Activated naive CD8-positive, alpha-beta T cell treated with anti-CD3 and anti-CD28 coated beads, Interleukin-2, amount 10 ng/mL, durations not matched to agents 7 days and 5 days (primary cell): Measurements from ENCODE around the gene ARHGEF10L. TPM values are rescaled to one million over a fixed set of nuclear protein-coding genes. Genes with fewer than 3 reads are reported as not detected.

ENCODE experiments used
- ATAC-seq: fragments of 150-1000 bp; cut with Tn5 transposase; one replicate; pipeline ENCODE4 v1.10.0; 2021; ENCODE audit warnings: low read depth, moderate library complexity
- POLR2A ChIA-PET: fragments of 350-600 bp; sonication (Branson Sonifier 250); formaldehyde crosslinking; loops from one replicate; lab custom pipeline; 2021; ENCODE audit warnings: antibody characterized with exemption; lab: Charles Lee
- DNase-seq: peaks from one replicate; pipeline ENCODE4 v3.0.0; 2021
- H3K27ac Mint-ChIP-seq: one replicate; pipeline ENCODE4 v1.8.0; 2022; ENCODE audit warnings: mild to moderate bottlenecking, mixed read lengths
- H3K27me3 Mint-ChIP-seq: one replicate; pipeline ENCODE4 v1.8.0; 2022; ENCODE audit warnings: mild to moderate bottlenecking, moderate library complexity, mixed read lengths
- H3K36me3 Mint-ChIP-seq: one replicate; pipeline ENCODE4 v1.8.0; 2021; ENCODE audit warnings: mild to moderate bottlenecking, mixed read lengths
- H3K4me1 Mint-ChIP-seq: one replicate; pipeline ENCODE4 v1.8.0; 2021; ENCODE audit warnings: mixed read lengths
- H3K4me3 Mint-ChIP-seq: one replicate; pipeline ENCODE4 v1.8.0; 2022; ENCODE audit warnings: mild to moderate bottlenecking, moderate library complexity, mixed read lengths
- H3K9me3 Mint-ChIP-seq: one replicate; pipeline ENCODE4 v1.8.0; 2021; ENCODE audit warnings: mixed read lengths
- total RNA-seq, 2 experiments: library from RNA; stranded (reverse); gene quantifications; one replicate each; pipeline ENCODE4 v1.2.3, GENCODE V29; 2021

ARHGEF10L gene
- total RNA-seq, 2 experiments from 2014 or later, result 0.39 to 0.48 TPM

GRCh38 chr1:17643861-17644703 is 104.6 kb downstream of the ARHGEF10L start:
- no peaks in the 10 kb centered on the region for H3K27me3 Mint-ChIP-seq
- ATAC-seq (no peak), DNase-seq (no peak)
- H3K27ac Mint-ChIP-seq, result no peak overlapping the region
- no peak overlapping the region for H3K4me3 Mint-ChIP-seq
- POLR2A ChIA-PET, result no interaction called here
- no peaks in the 10 kb centered on the region for H3K9me3 Mint-ChIP-seq
- H3K4me1 Mint-ChIP-seq, result no peaks in the 10 kb centered on the region
- H3K36me3 Mint-ChIP-seq, result no peaks in the 10 kb centered on the region

- POLR2A ChIA-PET, result no interaction called here
Measured at GRCh38 chr1:17645068-17645911, 105.8 kb downstream of the ARHGEF10L start.

GRCh38 chr1:17646444-17647280 is 107.2 kb downstream of the ARHGEF10L start:
- DNase-seq, result no peak
- ATAC-seq, result no peak
- no peaks in the 10 kb centered on the region for H3K27me3 Mint-ChIP-seq
- POLR2A ChIA-PET, result no interaction called here
- no peak overlapping the region for H3K27ac Mint-ChIP-seq
- no peak overlapping the region for H3K4me3 Mint-ChIP-seq
- H3K9me3 Mint-ChIP-seq, result no peaks in the 10 kb centered on the region
- no peaks in the 10 kb centered on the region for H3K4me1 Mint-ChIP-seq
- H3K36me3 Mint-ChIP-seq, result no peaks in the 10 kb centered on the region

More at GRCh38 chr1:17645068-17645911, 105.8 kb downstream of the ARHGEF10L start:
- DNase-seq, result no peak
- Mint-ChIP-seq H3K27ac (no peak overlapping the region), H3K4me1 (no peaks in the 10 kb centered on the region), H3K9me3 (no peaks in the 10 kb centered on the region), H3K36me3 (no peaks in the 10 kb centered on the region), H3K4me3 (no peak overlapping the region), H3K27me3 (no peaks in the 10 kb centered on the region)
- ATAC-seq, result no peak

GRCh38 chr1:17648457-17649145 is 109.1 kb downstream of the ARHGEF10L start:
- DNase-seq (no peak), ATAC-seq (no peak)
- Mint-ChIP-seq H3K27me3 (no peaks in the 10 kb centered on the region), H3K36me3 (no peaks in the 10 kb centered on the region), H3K27ac (no peak overlapping the region), H3K4me1 (no peaks in the 10 kb centered on the region), H3K9me3 (no peaks in the 10 kb centered on the region), H3K4me3 (no peak overlapping the region)
- POLR2A ChIA-PET, result no interaction called here

GRCh38 chr1:17649371-17650106 is 110.0 kb downstream of the ARHGEF10L start:
- DNase-seq (no peak), ATAC-seq (no peak)
- POLR2A ChIA-PET, result no interaction called here
- no peaks in the 10 kb centered on the region for H3K36me3 Mint-ChIP-seq
- H3K27me3 Mint-ChIP-seq, result no peaks in the 10 kb centered on the region
- H3K4me1 Mint-ChIP-seq, result no peaks in the 10 kb centered on the region
- no peak overlapping the region for H3K4me3 Mint-ChIP-seq
- no peaks in the 10 kb centered on the region for H3K9me3 Mint-ChIP-seq
- H3K27ac Mint-ChIP-seq, result no peak overlapping the region

- H3K36me3 Mint-ChIP-seq, result no peaks in the 10 kb centered on the region
- H3K4me3 Mint-ChIP-seq, result no peak overlapping the region
- no peaks in the 10 kb centered on the region for H3K9me3 Mint-ChIP-seq
- DNase-seq (no peak), ATAC-seq (no peak)
- H3K27ac Mint-ChIP-seq, result no peak overlapping the region
- POLR2A ChIA-PET, result no interaction called here
- H3K27me3 Mint-ChIP-seq, result no peaks in the 10 kb centered on the region
- no peaks in the 10 kb centered on the region for H3K4me1 Mint-ChIP-seq
Measured at GRCh38 chr1:17653276-17653675, 113.8 kb downstream of the ARHGEF10L start.

GRCh38 chr1:17653728-17654351 is 114.3 kb downstream of the ARHGEF10L start:
- no peak overlapping the region for H3K27ac Mint-ChIP-seq
- ATAC-seq (no peak), DNase-seq (peak; percentile 45)
- POLR2A ChIA-PET, result no interaction called here
- H3K36me3 Mint-ChIP-seq, result no peaks in the 10 kb centered on the region
- H3K4me1 Mint-ChIP-seq, result no peaks in the 10 kb centered on the region
- H3K4me3 Mint-ChIP-seq, result no peak overlapping the region
- H3K9me3 Mint-ChIP-seq, result no peaks in the 10 kb centered on the region
- H3K27me3 Mint-ChIP-seq, result no peaks in the 10 kb centered on the region

GRCh38 chr1:17654519-17654918 is 115.0 kb downstream of the ARHGEF10L start:
- H3K27me3 Mint-ChIP-seq, result no peaks in the 10 kb centered on the region
- no peak overlapping the region for H3K27ac Mint-ChIP-seq
- H3K4me1 Mint-ChIP-seq, result no peaks in the 10 kb centered on the region
- H3K9me3 Mint-ChIP-seq, result no peaks in the 10 kb centered on the region
- H3K36me3 Mint-ChIP-seq, result no peaks in the 10 kb centered on the region
- POLR2A ChIA-PET, result no interaction called here
- ATAC-seq (no peak), DNase-seq (no peak)
- H3K4me3 Mint-ChIP-seq, result no peak overlapping the region

- Mint-ChIP-seq H3K27ac (no peak overlapping the region), H3K4me1 (no peaks in the 10 kb centered on the region), H3K9me3 (no peaks in the 10 kb centered on the region), H3K4me3 (no peak overlapping the region), H3K36me3 (no peaks in the 10 kb centered on the region), H3K27me3 (no peaks in the 10 kb centered on the region)
- DNase-seq (no peak), ATAC-seq (no peak)
- POLR2A ChIA-PET, result no interaction called here
Measured at GRCh38 chr1:17655169-17655568, 115.7 kb downstream of the ARHGEF10L start.

GRCh38 chr1:17655922-17656321 is 116.4 kb downstream of the ARHGEF10L start:
- Mint-ChIP-seq H3K36me3 (no peaks in the 10 kb centered on the region), H3K27ac (no peak overlapping the region), H3K9me3 (no peaks in the 10 kb centered on the region), H3K4me3 (no peak overlapping the region), H3K4me1 (no peaks in the 10 kb centered on the region), H3K27me3 (no peaks in the 10 kb centered on the region)
- DNase-seq (no peak), ATAC-seq (no peak)
- POLR2A ChIA-PET, result no interaction called here

- Mint-ChIP-seq H3K27ac (no peak overlapping the region), H3K9me3 (no peaks in the 10 kb centered on the region), H3K4me3 (no peak overlapping the region), H3K4me1 (no peaks in the 10 kb centered on the region), H3K27me3 (no peaks in the 10 kb centered on the region), H3K36me3 (no peaks in the 10 kb centered on the region)
- DNase-seq (no peak), ATAC-seq (no peak)
- POLR2A ChIA-PET, result no interaction called here
Measured at GRCh38 chr1:17657436-17657835, 117.9 kb downstream of the ARHGEF10L start.

- Mint-ChIP-seq H3K4me1 (no peaks in the 10 kb centered on the region), H3K27ac (no peak overlapping the region), H3K9me3 (no peaks in the 10 kb centered on the region), H3K36me3 (no peaks in the 10 kb centered on the region), H3K4me3 (no peak overlapping the region), H3K27me3 (no peaks in the 10 kb centered on the region)
- DNase-seq, result no peak
- ATAC-seq, result no peak
- POLR2A ChIA-PET, result no interaction called here
Measured at GRCh38 chr1:17658837-17659236, 119.3 kb downstream of the ARHGEF10L start.
